Hematopoietic multipotent progenitor cell treated with erythropoietin and hydrocortisone succinate and interleukin-3 and kit ligand, for 6 days (in vitro differentiated cells): ENCODE measurements around the gene SELENOK.
A peak's percentile ranks its signal among the peaks of the same experiment; 100 is the strongest.

Source experiments
- DNase-seq: peaks from one replicate; pipeline ENCODE4 v3.0.0-alpha.2; 2015

Gene SELENOK

DNA sequence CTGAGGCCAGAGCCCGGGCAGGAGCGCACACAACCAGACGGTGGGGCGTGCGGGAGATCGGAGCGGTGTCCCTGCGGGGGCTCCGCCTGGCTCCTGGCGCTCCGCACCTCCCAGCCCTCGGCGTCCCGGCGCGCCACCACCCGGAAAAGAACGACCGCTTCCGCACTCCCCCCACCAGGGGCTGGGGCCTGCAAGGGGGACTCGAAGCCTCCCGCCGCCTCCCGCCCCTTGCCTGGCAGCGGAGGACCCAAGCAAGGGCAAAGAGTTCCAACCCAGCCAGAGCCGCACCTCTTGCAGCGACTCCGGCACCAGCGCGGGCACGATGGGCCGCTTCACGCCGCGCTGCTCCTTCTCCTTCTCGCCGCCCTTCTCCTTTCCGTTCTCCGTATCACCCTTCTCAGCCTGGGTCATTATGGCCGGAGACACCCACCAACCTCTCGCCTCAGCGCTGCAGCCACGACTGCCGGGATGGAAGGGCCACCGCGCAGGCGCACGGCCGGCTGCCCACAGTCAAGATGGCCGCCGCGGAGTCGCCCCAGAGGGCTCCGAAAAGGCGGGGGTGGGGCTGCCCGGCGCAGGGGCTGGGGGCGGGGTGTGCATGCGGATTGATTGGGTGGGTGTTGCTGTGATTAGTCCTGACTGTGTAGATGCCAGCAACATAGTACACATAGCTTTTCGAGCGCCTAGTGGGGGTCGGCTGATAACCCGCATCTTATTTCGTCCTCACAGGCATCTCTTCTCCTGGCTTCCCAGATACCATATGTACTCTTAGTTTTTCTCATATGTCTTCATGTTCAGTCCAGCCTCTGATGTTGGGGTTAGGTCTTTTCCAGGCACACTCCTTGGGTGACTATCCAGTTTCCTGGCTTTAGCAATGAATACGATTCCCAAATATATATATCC lies 9.7 kb downstream of the SELENOK start, which contains the start of gene ACTR8:
Gene ACTR8, minus strand, starts transcription at position 462 of the 903 bp plus-strand sequence. Its CDS starts 51 bp downstream, at position 411.
- DNase-seq = peak; percentile 90

GRCh38 chr3:53880396-53881345 lies 11.0 kb downstream of the SELENOK start:
- DNase-seq = peak; percentile 13

- no peak for DNase-seq
Observed at GRCh38 chr3:53865732-53866499, 25.7 kb downstream of the SELENOK start.

DNA sequence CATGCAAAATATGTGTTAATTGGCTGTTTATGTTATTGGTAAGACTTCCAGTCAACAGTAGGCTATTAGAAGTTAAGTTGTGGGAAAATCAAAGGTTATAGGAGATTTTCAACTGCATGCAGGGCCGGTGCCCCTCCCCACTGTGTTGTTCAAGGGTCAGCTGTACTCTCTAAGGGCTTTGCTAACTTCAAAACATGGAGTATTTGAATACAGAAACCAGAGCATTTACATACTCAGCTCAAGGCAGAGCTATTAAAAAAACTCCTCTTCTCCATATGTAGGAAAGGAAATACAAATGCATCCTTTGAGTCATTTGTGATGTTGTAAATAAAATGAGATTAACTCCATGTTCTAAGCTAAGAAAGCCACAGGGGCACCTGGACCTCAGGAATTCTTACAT lies 28.5 kb downstream of the SELENOK start:
- DNase-seq = no peak

GRCh38 chr3:53862241-53862640 lies 29.4 kb downstream of the SELENOK start:
- no peak for DNase-seq

GRCh38 chr3:53860196-53860595 lies 31.5 kb downstream of the SELENOK start:
- no peak for DNase-seq

DNA sequence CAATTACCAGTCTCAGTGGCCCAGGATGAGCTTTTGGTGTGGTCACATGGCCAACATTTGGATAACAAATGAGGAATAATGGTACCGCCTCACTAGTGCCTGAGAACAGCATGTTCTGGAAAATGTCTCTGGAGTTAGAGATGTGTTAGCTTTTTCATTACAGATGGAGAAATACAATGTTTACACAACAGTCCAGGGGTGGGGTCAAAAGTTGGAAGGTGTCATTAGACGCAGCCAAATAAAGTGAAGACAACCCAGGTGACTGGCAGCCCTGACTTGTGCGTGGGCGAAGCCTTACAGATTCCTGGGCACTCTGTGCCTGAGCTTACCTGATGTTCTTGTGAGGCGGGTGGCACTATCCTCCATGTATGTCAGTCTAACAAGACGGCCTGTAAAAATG lies 32.5 kb downstream of the SELENOK start:
- DNase-seq = no peak

DNA sequence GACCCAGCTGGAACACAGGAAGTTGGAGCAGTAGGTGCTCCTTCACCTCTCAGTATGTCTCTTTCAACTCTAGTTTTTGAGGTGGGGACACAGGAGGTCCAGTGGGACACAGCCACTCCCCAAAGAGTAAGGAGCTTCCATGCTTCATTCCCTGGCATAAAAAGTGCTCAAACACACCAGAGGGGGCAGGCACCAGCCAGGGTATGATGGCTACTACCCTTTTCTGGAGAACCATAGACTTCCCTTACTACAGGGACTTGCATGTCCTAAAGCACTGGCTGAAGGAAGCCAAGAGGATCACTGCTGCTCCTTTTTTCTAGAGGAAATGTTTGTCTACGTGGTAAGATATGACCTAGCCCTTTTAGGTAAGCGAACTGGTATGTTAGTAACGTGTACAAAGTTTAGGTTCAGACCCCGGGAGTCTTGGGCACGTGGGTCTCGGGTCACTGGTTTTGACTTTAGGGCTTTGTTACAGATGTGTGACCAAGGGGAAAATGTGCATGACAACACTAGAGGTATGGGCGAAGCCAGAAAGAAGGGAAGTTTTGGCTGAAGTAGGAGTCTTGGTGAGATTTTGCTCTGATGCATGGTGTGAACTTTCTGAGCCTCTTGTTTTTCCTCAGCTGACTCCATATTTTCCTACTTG lies 33.4 kb downstream of the SELENOK start:
- DNase-seq = no peak

DNA sequence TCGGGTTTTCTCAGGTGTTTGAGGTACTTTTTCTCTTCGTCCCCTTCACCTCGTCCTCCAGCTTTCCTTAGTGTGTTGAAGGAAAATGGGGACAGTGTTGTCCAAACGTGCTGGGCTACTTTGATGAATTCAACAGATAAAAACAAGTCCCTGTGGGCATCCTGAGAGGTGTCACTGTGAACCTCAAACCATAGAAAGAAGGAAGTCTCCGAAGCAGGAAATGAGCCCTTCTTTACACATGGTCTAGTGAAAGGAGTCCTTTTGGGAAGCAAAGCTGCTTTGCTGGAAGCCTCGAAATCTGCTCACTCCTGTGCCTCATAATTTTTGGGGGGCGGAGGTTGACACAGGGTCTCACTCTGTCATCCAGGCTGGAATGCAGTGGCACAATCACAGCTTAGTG lies 34.7 kb downstream of the SELENOK start:
- DNase-seq = no peak

GRCh38 chr3:53850895-53851294 lies 40.8 kb downstream of the SELENOK start:
- no peak for DNase-seq

DNA sequence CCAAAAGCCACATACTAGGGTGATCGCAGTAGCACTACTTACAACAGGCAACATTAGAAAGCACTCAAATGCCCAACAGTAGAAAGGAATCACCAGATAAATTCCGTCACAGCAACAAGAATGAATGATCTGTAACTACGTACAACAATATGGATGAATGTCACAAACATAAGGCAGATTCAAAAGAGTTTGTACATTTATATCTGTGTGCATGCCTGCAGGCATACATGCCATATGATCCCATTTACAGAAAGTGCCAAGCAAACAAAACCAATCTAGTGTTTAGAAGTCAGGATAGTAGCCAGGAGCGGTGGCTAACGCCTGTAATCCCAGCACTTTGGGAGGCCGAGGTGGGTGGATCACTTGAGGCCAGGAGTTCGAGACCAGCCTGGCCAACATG lies 41.7 kb downstream of the SELENOK start:
- no peak for DNase-seq

DNA sequence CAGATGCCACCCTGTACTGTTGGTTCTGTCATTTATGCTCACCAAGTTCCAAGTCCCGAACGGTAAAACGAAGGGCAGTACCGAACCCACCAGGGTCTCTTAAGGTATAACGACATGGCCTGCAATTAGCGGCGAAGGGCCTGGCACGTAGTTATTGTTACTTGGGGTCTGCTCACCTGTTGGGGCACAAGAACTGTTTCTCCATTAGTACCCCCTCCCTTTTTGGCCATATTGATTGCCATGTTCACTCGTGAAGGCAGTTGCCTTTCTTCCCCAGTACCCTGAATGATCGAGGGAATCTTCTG lies 44.9 kb downstream of the SELENOK start:
- no peak for DNase-seq

DNA sequence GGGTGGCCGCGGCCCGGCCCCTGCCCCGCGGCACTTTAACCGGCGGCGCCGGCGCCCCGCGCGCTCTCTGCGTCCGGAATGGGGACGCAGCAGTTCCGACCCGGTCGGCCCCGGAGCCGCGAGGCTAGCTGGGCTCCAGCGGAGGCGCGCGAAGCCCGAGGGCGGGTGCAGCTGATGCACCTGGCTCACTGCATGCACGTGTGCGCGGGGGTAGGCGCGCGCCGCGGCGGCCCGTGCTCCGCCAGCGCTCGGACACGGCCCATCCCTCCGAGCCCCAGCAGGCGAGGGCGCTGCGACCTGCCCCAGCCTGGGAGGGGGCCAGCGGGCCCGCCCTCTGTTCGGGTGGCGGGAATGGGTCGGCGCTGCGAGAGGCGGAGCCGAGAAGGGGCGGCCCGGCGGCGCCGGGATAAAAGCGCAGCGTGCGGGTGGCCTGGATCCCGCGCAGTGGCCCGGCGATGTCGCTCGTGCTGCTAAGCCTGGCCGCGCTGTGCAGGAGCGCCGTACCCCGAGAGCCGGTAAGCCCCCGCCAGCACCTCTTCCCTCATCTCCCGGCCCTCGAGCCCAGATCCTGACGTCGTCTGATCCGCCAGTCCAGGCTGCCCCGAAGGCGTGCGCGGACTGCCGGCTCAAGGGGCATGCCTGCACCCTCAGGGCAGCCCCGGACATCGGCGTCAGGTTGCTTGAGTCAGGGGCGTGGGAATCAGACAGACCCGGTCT lies 45.4 kb downstream of the SELENOK start, which contains the start of the genes CHDH and IL17RB:
Gene CHDH, minus strand, starts transcription at position 286 of the 717 bp plus-strand sequence. CDS start 22,411 bp downstream, outside the sequence.
Gene IL17RB, plus strand, starts transcription at position 435 of the 717 bp plus-strand sequence. Its CDS starts 21 bp downstream, at position 456.
- DNase-seq = peak; percentile 34

DNA sequence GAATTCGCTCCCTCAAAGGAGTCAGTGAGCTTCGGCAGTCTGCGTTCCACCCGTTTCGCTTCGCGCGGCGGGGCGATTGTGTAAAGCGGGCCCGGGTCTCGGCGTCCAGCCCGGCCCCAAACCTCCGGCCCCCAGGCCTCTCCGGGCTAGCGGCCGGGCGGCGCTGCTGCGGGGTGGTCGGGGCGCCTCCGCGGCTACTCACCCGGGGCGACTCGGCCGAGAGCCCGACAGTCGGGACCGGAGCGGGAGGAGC lies 45.9 kb downstream of the SELENOK start:
- no peak for DNase-seq

DNA sequence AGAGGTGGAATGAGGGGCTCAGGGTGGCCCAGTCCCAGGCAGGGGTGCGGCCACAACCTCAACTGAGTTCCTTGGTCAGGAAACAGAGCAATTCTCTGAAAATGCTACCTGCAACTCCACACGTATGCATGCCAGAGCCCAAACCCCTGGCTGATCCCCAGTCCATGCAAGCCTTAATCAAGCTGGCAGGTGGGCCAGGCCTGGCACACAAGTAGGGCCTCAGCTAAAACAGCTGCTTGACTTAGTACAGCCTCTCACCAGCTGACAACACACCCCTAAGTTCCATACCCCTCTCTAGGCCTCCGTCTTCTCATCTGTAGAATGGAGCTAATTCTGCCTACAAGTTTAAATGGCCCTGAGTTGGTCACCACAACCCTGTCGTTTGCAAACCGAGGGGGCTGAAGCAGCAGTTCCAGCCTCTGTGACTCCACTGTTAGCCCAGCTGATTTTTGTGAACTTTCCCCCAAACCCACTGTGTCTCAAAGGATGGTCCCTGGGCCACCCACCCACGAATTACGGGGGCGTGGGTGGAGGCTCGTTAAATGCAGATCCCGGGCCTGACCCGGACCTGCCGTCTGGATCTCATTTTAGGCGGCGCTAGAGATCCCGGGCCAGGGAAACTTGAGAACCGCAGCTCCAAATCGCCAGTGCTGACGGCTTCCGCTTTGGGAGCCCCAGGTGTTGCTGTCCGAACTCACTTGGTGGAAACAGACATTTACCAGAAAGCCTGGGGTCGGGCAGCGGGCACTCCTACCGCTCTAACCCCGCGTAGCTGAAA lies 46.4 kb downstream of the SELENOK start:
- peak; percentile 31 for DNase-seq

- DNase-seq = no peak
Observed at GRCh38 chr3:53844262-53845102, 47.2 kb downstream of the SELENOK start.

GRCh38 chr3:53843195-53844177 lies 48.2 kb downstream of the SELENOK start:
- DNase-seq = no peak

GRCh38 chr3:53842436-53843194 lies 49.0 kb downstream of the SELENOK start:
- DNase-seq = no peak
